Stromal cell of bone marrow (primary cell): ENCODE data around the gene FAM240A.
"Not testable (repeated sequence)": the region's sequence is repeated elsewhere in the genome, so short reads cannot be mapped to it uniquely, and the experiment has no call there.

Experiments used
- DNase-seq: peaks from one replicate; pipeline ENCODE4 v3.0.0-alpha.2; 2012; ENCODE audit warnings: low read depth

FAM240A gene

GRCh38 chr3:46586738-46587246 is 25.5 kb upstream of the FAM240A start:
- DNase-seq, result no peak

- DNase-seq, result not testable (repeated sequence)
These were observed 25.1 kb upstream of the FAM240A start for GRCh38 chr3:46587268-46587667.

GRCh38 chr3:46593274-46593862 is 19.0 kb upstream of the FAM240A start:
- DNase-seq, result no peak

GRCh38 chr3:46593979-46594378 is 18.3 kb upstream of the FAM240A start:
- DNase-seq, result no peak

GRCh38 chr3:46594723-46595122 is 17.6 kb upstream of the FAM240A start:
- no peak for DNase-seq

GRCh38 chr3:46595819-46596314 is 16.5 kb upstream of the FAM240A start:
- no peak for DNase-seq

- no peak for DNase-seq
These were observed 12.7 kb upstream of the FAM240A start for GRCh38 chr3:46599590-46599989.

GRCh38 chr3:46603446-46604046 is 8.8 kb upstream of the FAM240A start:
- no peak for DNase-seq

- no peak for DNase-seq
These were observed 8.2 kb upstream of the FAM240A start for GRCh38 chr3:46604127-46604526.

- no peak for DNase-seq
These were observed 4.7 kb upstream of the FAM240A start for GRCh38 chr3:46607603-46608028.

GRCh38 chr3:46609212-46609721 is 3.1 kb upstream of the FAM240A start:
- no peak for DNase-seq

GRCh38 chr3:46609944-46610722 is 2.2 kb upstream of the FAM240A start:
- no peak for DNase-seq

- DNase-seq, result no peak
These were observed 1.1 kb downstream of the FAM240A start for GRCh38 chr3:46613313-46614005.

- DNase-seq, result no peak
These were observed 2.1 kb downstream of the FAM240A start for GRCh38 chr3:46614431-46614830.

GRCh38 chr3:46615050-46615775 is 2.9 kb downstream of the FAM240A start:
- no peak for DNase-seq

- no peak for DNase-seq
These were observed 3.7 kb downstream of the FAM240A start for GRCh38 chr3:46615976-46616375.

GRCh38 chr3:46617941-46618340 is 5.6 kb downstream of the FAM240A start:
- DNase-seq, result no peak

- no peak for DNase-seq
These were observed 7.8 kb downstream of the FAM240A start for GRCh38 chr3:46619845-46620778.

- no peak for DNase-seq
These were observed 12.2 kb downstream of the FAM240A start for GRCh38 chr3:46624533-46624932.

- no peak for DNase-seq
These were observed 12.7 kb downstream of the FAM240A start for GRCh38 chr3:46624975-46625490.
